ENCODE measurements around the gene RRAS2.

Gene RRAS2

GRCh38 chr11:14373941-14374646 lies 15.1 kb upstream of the RRAS2 start:
- no peak overlapping the region for H3K4me3 ChIP-seq (ENCODE audit: insufficient read depth, low read depth, low read length)

DNA sequence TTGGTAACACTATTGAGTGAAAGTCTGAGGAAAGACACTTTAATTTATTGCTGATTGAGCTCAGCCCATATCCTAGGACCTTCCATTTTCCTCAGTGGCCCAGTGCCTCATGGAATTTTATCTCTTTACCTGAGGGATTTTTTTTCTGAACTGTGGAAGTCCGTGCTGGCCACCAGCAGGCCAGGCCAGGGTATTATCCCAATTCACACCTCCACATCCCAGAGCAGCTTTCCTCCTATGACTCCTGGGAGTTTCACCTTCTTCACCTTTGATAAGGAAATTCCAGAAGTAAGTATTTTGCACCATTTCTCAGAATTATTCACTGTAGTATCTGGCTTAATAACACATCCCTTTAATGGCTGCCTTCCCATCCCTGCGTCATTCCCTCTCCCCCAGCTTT lies 13.0 kb upstream of the RRAS2 start:
- Histone ChIP-seq H3K4me1 (ENCODE audit: control insufficient read depth, insufficient read depth, low read length) (no peaks in the 10 kb centered on the region), H3K27me3 (ENCODE audit: control insufficient read depth, insufficient read depth, low read length, poor library complexity, severe bottlenecking) (no peaks in the 10 kb centered on the region), H3K4me3 (ENCODE audit: insufficient read depth, low read depth, low read length) (no peak overlapping the region), H3K9me3 (ENCODE audit: control insufficient read depth, low read length) (no peaks in the 10 kb centered on the region), H3K27ac (ENCODE audit: insufficient read depth, low read depth, low read length, poor library complexity, severe bottlenecking) (no peak overlapping the region), H3K36me3 (ENCODE audit: control insufficient read depth, insufficient read depth, low read length) (no peaks in the 10 kb centered on the region)
- WGBS, 2 experiments, result 84 to 94% methylated on average over 2 of the region's 2 CpGs

More at GRCh38 chr11:14373941-14374646, 15.1 kb upstream of the RRAS2 start:
- H3K27ac ChIP-seq (ENCODE audit: insufficient read depth, low read depth, low read length, poor library complexity, severe bottlenecking), result no peak overlapping the region
- no peaks in the 10 kb centered on the region for H3K9me3 ChIP-seq (ENCODE audit: control insufficient read depth, low read length)
- H3K36me3 ChIP-seq (ENCODE audit: control insufficient read depth, insufficient read depth, low read length), result no peaks in the 10 kb centered on the region
- H3K27me3 ChIP-seq (ENCODE audit: control insufficient read depth, insufficient read depth, low read length, poor library complexity, severe bottlenecking), result no peaks in the 10 kb centered on the region
- no peaks in the 10 kb centered on the region for H3K4me1 ChIP-seq (ENCODE audit: control insufficient read depth, insufficient read depth, low read length)
- WGBS, 2 experiments, result 96 to 100% methylated on average over 2 of the region's 2 CpGs

- Histone ChIP-seq H3K4me3 (ENCODE audit: insufficient read depth, low read depth, low read length) (no peak overlapping the region), H3K27me3 (ENCODE audit: control insufficient read depth, insufficient read depth, low read length, poor library complexity, severe bottlenecking) (no peaks in the 10 kb centered on the region), H3K4me1 (ENCODE audit: control insufficient read depth, insufficient read depth, low read length) (no peaks in the 10 kb centered on the region), H3K9me3 (ENCODE audit: control insufficient read depth, low read length) (no peaks in the 10 kb centered on the region), H3K27ac (ENCODE audit: insufficient read depth, low read depth, low read length, poor library complexity, severe bottlenecking) (no peak overlapping the region), H3K36me3 (ENCODE audit: control insufficient read depth, insufficient read depth, low read length) (no peaks in the 10 kb centered on the region)
Observed at GRCh38 chr11:14371249-14371648, 12.3 kb upstream of the RRAS2 start.

- Histone ChIP-seq H3K36me3 (ENCODE audit: control insufficient read depth, insufficient read depth, low read length) (no peaks in the 10 kb centered on the region), H3K27ac (ENCODE audit: insufficient read depth, low read depth, low read length, poor library complexity, severe bottlenecking) (no peak overlapping the region), H3K9me3 (ENCODE audit: control insufficient read depth, low read length) (no peaks in the 10 kb centered on the region), H3K4me3 (ENCODE audit: insufficient read depth, low read depth, low read length) (no peak overlapping the region), H3K27me3 (ENCODE audit: control insufficient read depth, insufficient read depth, low read length, poor library complexity, severe bottlenecking) (no peaks in the 10 kb centered on the region), H3K4me1 (ENCODE audit: control insufficient read depth, insufficient read depth, low read length) (no peaks in the 10 kb centered on the region)
- 35 to 46% methylated on average over 1 of the region's 1 CpG for WGBS, 2 experiments
Observed at GRCh38 chr11:14370496-14370895, 11.5 kb upstream of the RRAS2 start.

DNA sequence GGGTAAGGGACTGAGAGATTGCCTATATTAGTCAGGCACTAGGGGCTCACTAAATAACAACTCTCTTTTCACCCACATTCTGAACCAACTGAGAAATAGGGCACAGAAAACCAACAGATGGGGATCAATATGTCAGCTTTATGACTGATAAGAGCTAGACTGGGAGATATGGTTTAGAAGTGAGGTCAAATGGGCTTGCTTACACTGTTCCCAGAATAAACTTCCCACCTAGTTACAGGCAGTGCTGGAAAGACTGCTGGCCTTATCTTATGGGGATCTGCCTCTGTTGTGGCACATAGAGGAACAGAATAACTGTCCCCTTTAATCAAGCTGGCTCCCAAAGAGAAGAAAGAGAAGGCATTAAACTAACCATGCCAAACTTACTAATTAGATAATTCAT lies 10.6 kb upstream of the RRAS2 start:
- Histone ChIP-seq H3K27ac (ENCODE audit: insufficient read depth, low read depth, low read length, poor library complexity, severe bottlenecking) (no peak overlapping the region), H3K36me3 (ENCODE audit: control insufficient read depth, insufficient read depth, low read length) (no peaks in the 10 kb centered on the region), H3K9me3 (ENCODE audit: control insufficient read depth, low read length) (no peaks in the 10 kb centered on the region), H3K27me3 (ENCODE audit: control insufficient read depth, insufficient read depth, low read length, poor library complexity, severe bottlenecking) (no peaks in the 10 kb centered on the region), H3K4me1 (ENCODE audit: control insufficient read depth, insufficient read depth, low read length) (no peaks in the 10 kb centered on the region), H3K4me3 (ENCODE audit: insufficient read depth, low read depth, low read length) (no peak overlapping the region)

GRCh38 chr11:14366936-14367335 lies 8.0 kb upstream of the RRAS2 start:
- Histone ChIP-seq H3K4me1 (ENCODE audit: control insufficient read depth, insufficient read depth, low read length) (no peaks in the 10 kb centered on the region), H3K27me3 (ENCODE audit: control insufficient read depth, insufficient read depth, low read length, poor library complexity, severe bottlenecking) (no peaks in the 10 kb centered on the region), H3K27ac (ENCODE audit: insufficient read depth, low read depth, low read length, poor library complexity, severe bottlenecking) (no peak overlapping the region), H3K4me3 (ENCODE audit: insufficient read depth, low read depth, low read length) (no peak overlapping the region), H3K36me3 (ENCODE audit: control insufficient read depth, insufficient read depth, low read length) (no peaks in the 10 kb centered on the region), H3K9me3 (ENCODE audit: control insufficient read depth, low read length) (no peaks in the 10 kb centered on the region)

- H3K27ac ChIP-seq (ENCODE audit: insufficient read depth, low read depth, low read length, poor library complexity, severe bottlenecking), result no peak overlapping the region
- 96 to 100% methylated on average over 5 of the region's 5 CpGs for WGBS, 2 experiments
- H3K9me3 ChIP-seq (ENCODE audit: control insufficient read depth, low read length), result no peaks in the 10 kb centered on the region
- peaks cover 4% of the 10 kb centered on the region for H3K27me3 ChIP-seq (ENCODE audit: control insufficient read depth, insufficient read depth, low read length, poor library complexity, severe bottlenecking)
- no peaks in the 10 kb centered on the region for H3K4me1 ChIP-seq (ENCODE audit: control insufficient read depth, insufficient read depth, low read length)
- no peaks in the 10 kb centered on the region for H3K36me3 ChIP-seq (ENCODE audit: control insufficient read depth, insufficient read depth, low read length)
- no peak overlapping the region for H3K4me3 ChIP-seq (ENCODE audit: insufficient read depth, low read depth, low read length)
Observed at GRCh38 chr11:14364322-14364721, 5.3 kb upstream of the RRAS2 start.

- no peak overlapping the region for H3K27ac ChIP-seq (ENCODE audit: insufficient read depth, low read depth, low read length, poor library complexity, severe bottlenecking)
- 85 to 91% methylated on average over 3 of the region's 3 CpGs for WGBS, 2 experiments
- H3K4me3 ChIP-seq (ENCODE audit: insufficient read depth, low read depth, low read length), result no peak overlapping the region
- H3K36me3 ChIP-seq (ENCODE audit: control insufficient read depth, insufficient read depth, low read length), result no peaks in the 10 kb centered on the region
- no peaks in the 10 kb centered on the region for H3K4me1 ChIP-seq (ENCODE audit: control insufficient read depth, insufficient read depth, low read length)
- peaks cover 5% of the 10 kb centered on the region for H3K27me3 ChIP-seq (ENCODE audit: control insufficient read depth, insufficient read depth, low read length, poor library complexity, severe bottlenecking)
- H3K9me3 ChIP-seq (ENCODE audit: control insufficient read depth, low read length), result no peaks in the 10 kb centered on the region
Observed at GRCh38 chr11:14362611-14363010, 3.6 kb upstream of the RRAS2 start.

GRCh38 chr11:14361951-14362350 lies 3.0 kb upstream of the RRAS2 start:
- Histone ChIP-seq H3K9me3 (ENCODE audit: control insufficient read depth, low read length) (no peaks in the 10 kb centered on the region), H3K27ac (ENCODE audit: insufficient read depth, low read depth, low read length, poor library complexity, severe bottlenecking) (no peak overlapping the region)

DNA sequence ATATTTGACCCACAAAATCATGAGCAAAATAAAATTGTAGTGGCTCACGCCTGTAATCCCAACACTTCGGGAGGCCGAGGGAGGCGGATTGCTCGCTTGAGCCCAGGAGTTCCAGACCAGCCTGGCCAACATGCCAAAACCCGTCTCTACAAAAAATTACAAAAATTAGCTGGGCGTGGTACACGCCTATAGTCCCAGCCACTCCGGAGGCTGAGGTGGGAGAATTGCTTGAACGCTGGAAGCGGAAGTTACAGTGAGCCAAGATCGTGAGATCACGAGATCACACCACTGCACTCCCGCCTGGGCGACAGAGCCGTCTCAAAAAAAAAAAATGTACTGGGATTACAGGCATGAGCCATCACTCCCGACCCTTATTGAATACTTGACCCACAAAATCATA lies 2.0 kb upstream of the RRAS2 start:
- Histone ChIP-seq H3K4me3 (ENCODE audit: insufficient read depth, low read depth, low read length) (no peak overlapping the region), H3K27me3 (ENCODE audit: control insufficient read depth, insufficient read depth, low read length, poor library complexity, severe bottlenecking) (peaks cover 5% of the 10 kb centered on the region), H3K9me3 (ENCODE audit: control insufficient read depth, low read length) (no peaks in the 10 kb centered on the region), H3K36me3 (ENCODE audit: control insufficient read depth, insufficient read depth, low read length) (no peaks in the 10 kb centered on the region), H3K27ac (ENCODE audit: insufficient read depth, low read depth, low read length, poor library complexity, severe bottlenecking) (no peak overlapping the region), H3K4me1 (ENCODE audit: control insufficient read depth, insufficient read depth, low read length) (no peaks in the 10 kb centered on the region)
- 93 to 94% methylated on average over 17 of the region's 17 CpGs for WGBS, 2 experiments

More at GRCh38 chr11:14361951-14362350, 3.0 kb upstream of the RRAS2 start:
- Histone ChIP-seq H3K4me3 (ENCODE audit: insufficient read depth, low read depth, low read length) (no peak overlapping the region), H3K4me1 (ENCODE audit: control insufficient read depth, insufficient read depth, low read length) (no peaks in the 10 kb centered on the region), H3K27me3 (ENCODE audit: control insufficient read depth, insufficient read depth, low read length, poor library complexity, severe bottlenecking) (peaks cover 5% of the 10 kb centered on the region), H3K36me3 (ENCODE audit: control insufficient read depth, insufficient read depth, low read length) (no peaks in the 10 kb centered on the region)

DNA sequence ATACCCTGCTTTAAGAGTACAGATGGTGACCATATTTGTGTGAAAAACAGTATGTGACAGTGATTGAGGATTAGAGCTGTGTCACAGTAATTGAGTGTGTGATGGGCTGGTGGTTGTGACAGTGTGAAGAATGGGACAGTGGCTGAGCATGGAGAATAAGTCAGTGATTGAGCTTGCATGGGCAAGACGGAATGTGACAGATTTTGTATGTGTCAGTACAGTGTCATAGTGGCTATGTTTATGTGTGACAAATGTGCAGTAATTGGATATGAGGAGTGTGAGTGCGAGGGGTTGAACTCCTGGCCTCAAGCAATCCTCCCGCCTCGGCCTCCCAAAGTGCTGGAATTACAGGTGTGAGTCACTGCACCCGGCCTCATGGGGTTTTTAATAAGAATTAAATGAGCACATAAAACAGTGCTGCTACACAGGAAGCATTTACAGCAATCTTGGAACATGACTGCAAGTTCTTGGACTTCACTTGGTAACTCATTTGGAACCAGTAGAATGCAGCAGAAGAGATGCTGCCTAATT lies 583 bp upstream of the RRAS2 start:
- Histone ChIP-seq H3K36me3 (ENCODE audit: control insufficient read depth, insufficient read depth, low read length) (no peaks in the 10 kb centered on the region), H3K27me3 (ENCODE audit: control insufficient read depth, insufficient read depth, low read length, poor library complexity, severe bottlenecking) (peaks cover 5% of the 10 kb centered on the region), H3K27ac (ENCODE audit: insufficient read depth, low read depth, low read length, poor library complexity, severe bottlenecking) (no peak overlapping the region), H3K4me3 (ENCODE audit: insufficient read depth, low read depth, low read length) (peak overlapping the region; percentile 87), H3K9me3 (ENCODE audit: control insufficient read depth, low read length) (no peaks in the 10 kb centered on the region), H3K4me1 (ENCODE audit: control insufficient read depth, insufficient read depth, low read length) (no peaks in the 10 kb centered on the region)
- 85 to 90% methylated on average over 5 of the region's 5 CpGs for WGBS, 2 experiments

Measured in ectodermal cell (in vitro differentiated cells).